C4-2B (cell line): Measurements from ENCODE around the gene TUBA4B.

Experiments used
- H3K27ac ChIP-seq: fragments of 450-650 bp; 2 replicates; pipeline ENCODE4 v1.5.1; 2017
- ZFX ChIP-seq: fragments of 450-650 bp; IDR thresholded peaks from 2 replicates; pipeline ENCODE4 v1.6.1; 2017
- TF ChIP-seq, protein P1 (sequence below): fragments of 450-650 bp; conservative IDR thresholded peaks from 2 replicates; pipeline ENCODE4 v1.5.1; 2017; ENCODE audit warnings: mild to moderate bottlenecking

TUBA4B gene

DNA sequence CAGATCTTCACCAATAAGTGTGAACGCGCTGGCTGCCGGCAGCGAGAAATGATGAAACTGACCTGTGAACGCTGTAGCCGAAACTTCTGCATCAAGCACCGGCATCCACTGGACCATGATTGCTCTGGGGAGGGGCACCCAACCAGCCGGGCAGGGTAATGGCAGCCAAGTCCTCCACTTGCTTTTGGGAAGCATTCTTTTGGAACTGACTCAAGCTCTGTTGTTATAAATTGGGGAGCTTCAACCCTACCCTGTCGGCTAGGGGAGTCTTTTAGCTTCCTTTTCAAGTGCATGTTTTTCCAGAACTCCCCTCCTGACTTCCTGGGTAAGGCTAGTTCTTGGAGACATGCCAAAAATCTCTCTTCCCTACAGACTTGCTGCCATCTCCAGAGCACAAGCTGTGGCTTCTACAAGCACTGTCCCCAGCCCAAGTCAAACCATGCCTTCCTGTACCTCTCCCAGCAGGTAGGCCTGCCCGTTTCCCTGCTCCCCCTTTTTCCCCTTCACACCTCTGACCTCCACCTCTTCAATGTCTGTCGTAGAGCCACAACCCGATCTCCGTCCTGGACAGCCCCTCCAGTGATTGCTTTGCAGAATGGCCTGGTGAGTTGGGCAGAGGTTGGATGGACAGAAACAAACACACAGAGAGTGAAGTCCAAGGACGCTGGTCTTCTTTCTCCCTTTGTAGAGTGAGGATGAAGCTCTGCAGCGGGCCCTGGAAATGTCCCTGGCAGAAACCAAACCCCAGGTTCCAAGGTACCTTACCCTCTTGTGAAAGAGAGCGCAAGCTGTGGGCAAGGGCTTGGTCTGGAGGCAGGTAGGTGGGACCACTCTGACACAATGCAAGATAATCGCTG is 44.9 kb upstream of the TUBA4B start:
- TF ChIP-seq, protein P1, sequence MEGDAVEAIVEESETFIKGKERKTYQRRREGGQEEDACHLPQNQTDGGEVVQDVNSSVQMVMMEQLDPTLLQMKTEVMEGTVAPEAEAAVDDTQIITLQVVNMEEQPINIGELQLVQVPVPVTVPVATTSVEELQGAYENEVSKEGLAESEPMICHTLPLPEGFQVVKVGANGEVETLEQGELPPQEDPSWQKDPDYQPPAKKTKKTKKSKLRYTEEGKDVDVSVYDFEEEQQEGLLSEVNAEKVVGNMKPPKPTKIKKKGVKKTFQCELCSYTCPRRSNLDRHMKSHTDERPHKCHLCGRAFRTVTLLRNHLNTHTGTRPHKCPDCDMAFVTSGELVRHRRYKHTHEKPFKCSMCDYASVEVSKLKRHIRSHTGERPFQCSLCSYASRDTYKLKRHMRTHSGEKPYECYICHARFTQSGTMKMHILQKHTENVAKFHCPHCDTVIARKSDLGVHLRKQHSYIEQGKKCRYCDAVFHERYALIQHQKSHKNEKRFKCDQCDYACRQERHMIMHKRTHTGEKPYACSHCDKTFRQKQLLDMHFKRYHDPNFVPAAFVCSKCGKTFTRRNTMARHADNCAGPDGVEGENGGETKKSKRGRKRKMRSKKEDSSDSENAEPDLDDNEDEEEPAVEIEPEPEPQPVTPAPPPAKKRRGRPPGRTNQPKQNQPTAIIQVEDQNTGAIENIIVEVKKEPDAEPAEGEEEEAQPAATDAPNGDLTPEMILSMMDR, result no peak
- no peak for TF ChIP-seq ZFX
- peak overlapping the region; percentile 77 for H3K27ac ChIP-seq

DNA sequence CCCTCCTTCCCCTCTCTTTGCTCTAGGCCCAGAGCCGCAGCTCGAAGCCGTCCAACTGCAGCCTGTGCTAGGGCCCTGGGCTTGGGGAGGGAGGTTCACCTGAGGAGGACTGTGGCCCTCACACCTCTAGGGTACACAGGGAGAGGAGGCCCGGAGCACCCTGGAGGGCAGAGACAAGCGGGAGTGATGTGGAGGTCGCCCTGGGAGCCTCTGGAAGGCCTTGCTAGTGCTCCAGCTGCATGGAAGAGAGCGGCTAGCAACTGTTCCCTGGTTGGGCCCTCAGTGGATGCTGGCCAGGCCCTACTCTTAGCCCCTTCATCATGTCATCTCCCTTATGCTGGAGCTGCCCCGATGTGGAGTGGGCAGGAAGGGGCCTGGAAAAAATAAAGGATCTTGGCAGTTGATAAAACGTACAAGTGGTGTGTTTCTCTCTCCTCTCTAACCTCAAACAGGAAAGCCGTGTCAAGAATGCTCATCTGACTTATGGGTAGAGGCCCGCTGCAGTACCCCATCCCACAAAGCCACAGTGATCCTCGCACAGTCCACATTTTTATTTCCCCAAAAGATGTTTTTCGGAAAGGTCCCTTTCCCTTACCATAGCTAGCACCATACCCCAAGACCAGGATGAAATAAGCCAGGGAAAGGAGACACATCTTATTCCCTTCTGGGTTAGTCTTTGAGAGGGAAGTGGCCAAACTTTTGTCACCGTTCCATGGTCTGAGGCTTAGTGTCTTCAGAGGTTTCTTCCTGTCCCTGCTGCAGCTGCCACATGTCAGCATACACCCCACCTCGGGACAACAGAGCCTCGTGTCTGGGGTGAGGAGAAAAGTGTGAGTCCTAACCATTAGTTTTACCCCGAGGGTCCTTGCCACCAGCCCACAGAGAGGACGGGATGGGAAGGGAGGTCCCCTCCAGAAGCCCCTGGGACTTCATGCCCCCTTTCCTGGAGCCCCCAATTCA is 43.5 kb upstream of the TUBA4B start:
- H3K27ac ChIP-seq, result no peak overlapping the region
- no peak for TF ChIP-seq ZFX
- TF ChIP-seq, protein P1, result no peak

DNA sequence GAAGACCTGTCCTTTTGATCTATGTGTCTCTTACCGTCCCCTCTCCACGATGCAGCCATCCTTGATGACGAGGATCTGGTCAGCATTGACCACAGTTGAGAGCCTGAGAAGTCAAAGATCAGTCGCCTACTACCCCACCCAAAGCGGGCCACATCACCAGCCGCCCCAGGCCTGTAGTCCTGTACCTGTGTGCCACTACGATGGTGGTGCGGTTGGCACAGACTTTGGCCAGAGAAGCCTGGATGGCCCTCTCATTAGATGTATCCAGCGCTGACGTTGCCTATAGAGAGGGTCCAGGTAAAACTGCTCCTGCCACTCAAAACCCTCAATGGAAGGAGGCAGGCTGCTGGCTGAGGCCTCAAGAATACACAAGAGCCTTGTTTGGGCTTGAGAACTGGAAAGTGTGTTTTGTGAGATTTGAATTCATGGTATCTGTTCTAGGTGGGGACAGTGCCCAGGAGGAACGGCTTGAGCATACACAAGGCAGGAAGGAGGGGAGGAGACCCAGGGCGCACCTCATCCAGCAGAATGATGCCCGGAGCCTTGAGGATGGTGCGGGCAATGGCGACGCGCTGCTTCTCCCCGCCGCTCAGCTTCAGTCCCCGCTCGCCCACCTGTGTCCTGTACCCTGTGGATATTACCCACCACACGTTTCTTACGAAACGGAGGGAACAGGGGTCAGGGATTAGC is 42.7 kb upstream of the TUBA4B start:
- TF ChIP-seq, protein P1, result no peak
- TF ChIP-seq ZFX, result no peak

DNA sequence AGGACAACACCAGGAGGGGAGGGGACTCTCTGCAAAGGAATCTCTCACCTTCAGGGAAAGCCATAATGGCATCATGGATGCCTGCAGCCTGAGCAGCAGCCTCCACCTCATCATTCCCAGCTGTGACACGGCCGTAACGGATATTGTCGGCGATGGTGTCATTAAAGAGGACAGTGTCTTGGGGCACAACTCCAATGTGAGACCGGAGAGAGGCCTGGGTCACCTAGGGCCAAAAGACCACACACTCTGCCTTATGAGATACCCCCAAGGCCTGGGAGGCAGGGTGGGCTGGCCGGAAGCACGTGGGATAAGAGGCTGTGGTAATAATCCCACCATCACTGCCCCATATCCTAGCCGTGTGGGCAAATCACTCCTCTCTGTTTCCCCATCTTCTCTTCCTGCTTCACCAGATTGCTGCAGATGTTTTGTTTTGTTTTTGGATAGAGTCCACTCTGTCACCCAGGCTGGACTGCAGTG is 42.1 kb upstream of the TUBA4B start:
- no peak overlapping the region for H3K27ac ChIP-seq
- TF ChIP-seq ZFX, result no peak
- TF ChIP-seq, protein P1, result no peak

More for the DNA sequence above, 42.7 kb upstream of the TUBA4B start:
- H3K27ac ChIP-seq, result no peak overlapping the region

DNA sequence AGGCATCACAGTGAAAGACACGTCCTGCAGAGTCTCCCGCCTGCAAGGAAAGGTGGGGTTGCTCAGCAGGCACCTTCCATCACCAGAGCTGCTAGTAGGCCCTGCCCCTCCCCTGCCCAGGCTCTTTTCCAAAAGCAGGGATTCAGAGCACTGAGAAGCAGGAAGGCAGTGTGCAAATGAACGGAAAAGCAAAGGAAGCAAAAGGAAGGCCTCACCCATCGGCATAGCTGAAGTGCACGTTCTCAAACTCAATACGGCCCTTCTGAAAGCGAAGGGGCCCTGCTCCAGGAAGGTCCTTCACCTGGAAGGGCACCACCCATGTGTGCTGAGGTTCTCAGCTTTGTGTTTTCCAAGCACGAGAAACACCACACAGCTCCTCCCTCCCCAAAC is 40.0 kb upstream of the TUBA4B start:
- no peak overlapping the region for H3K27ac ChIP-seq
- TF ChIP-seq, protein P1, result no peak
- TF ChIP-seq ZFX, result no peak

DNA sequence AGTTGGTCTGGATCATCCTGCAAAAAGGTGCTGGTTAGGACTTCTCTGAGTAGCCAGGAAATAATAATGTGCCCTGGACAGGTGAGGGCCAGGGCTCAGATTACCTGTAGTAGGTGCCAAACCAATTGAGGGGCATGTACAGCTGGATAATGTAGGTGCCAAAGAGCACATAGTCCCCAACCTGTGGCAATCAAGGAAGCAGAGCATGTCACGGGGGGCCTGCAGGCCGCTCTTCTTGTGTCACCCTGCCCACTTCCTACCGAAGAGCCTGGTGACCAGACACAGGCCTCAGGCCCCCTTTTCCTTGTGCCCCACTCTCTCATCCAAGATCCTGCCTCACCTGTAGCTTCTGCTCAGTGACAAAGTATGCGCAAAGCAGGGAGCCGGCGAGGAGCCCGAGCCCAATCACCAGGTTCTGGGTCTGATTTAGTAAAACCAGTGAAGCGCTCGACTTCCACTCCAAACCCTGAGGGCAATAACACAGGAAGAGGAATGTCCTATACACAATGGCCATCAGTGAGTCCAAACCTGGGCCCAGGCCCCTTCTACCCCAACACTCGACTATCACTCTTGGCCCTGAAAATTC is 39.5 kb upstream of the TUBA4B start:
- no peak for TF ChIP-seq ZFX
- TF ChIP-seq, protein P1, result no peak

More for the DNA sequence above, 39.5 kb upstream of the TUBA4B start:
- H3K27ac ChIP-seq, result no peak overlapping the region
